Ovary (tissue), 9 donors: Measurements from ENCODE around the gene CHSY3. TPM values are rescaled to one million over a fixed set of nuclear protein-coding genes. Genes with fewer than 3 reads are reported as not detected.

Source experiments
- DNase-seq, 5 donors: peaks; one replicate each; pipeline ENCODE4 v3.0.0-alpha.2; 2019 to 2020
- H3K27ac ChIP-seq, 2 donors: fragments of 200-600 bp; one replicate each; pipeline versions ENCODE4 v1.5.1 to v1.8.0; 2019 to 2022
- H3K27me3 ChIP-seq: fragments of 200-600 bp; one replicate; pipeline ENCODE4 v1.8.0; 2022
- H3K36me3 ChIP-seq: fragments of 200-600 bp; sonication (generic); one replicate; pipeline ENCODE4 v1.5.1; 2019
- H3K4me1 ChIP-seq: one replicate; pipeline ENCODE4 v1.8.1; 2013; ENCODE audit warnings: mild to moderate bottlenecking, moderate library complexity; ENCODE audit not compliant: insufficient read depth
- H3K4me3 ChIP-seq: fragments of 200-600 bp; sonication (generic); one replicate; pipeline ENCODE4 v1.5.1; 2017
- H3K9me3 ChIP-seq, 2 donors: fragments of 200-600 bp in 1 of 2; sonication (generic) in 1 of 2; one replicate each; pipeline versions ENCODE4 v1.5.1 to v1.8.1; 2013 to 2019; ENCODE audit warnings: mild to moderate bottlenecking in 1 of 2, moderate library complexity in 1 of 2
- CTCF ChIP-seq, 3 donors: fragments of 450-650 bp in 2 of 3; fragments of 200-600 bp in 1 of 3; IDR thresholded peaks; one replicate each; pipeline versions ENCODE4 v1.5.1 to v1.8.0; 2016 to 2022; ENCODE audit warnings: antibody characterized with exemption in 3 of 3, mild to moderate bottlenecking in 1 of 3
- EP300 ChIP-seq: sonication (generic); formaldehyde crosslinking; IDR thresholded peaks from one replicate; pipeline ENCODE4 v1.6.1; 2017; ENCODE audit warnings: antibody characterized with exemption
- POLR2A ChIP-seq: fragments of 450-650 bp; IDR thresholded peaks from one replicate; pipeline ENCODE4 v1.6.1; 2017; ENCODE audit warnings: antibody characterized with exemption, mild to moderate bottlenecking, moderate library complexity
- WGBS, 3 donors: extraction: QIAGEN DNeasy Blood & Tissue Kit in 1 of 3; methylation state at CpG; one replicate each; pipeline versions ENCODE4 v1.1.5 to v1.1.7; 2013 to 2017; 5-methylcytosine and 5-hydroxymethylcytosine counted together
- intact Hi-C, 4 donors: fragments of 100-400 bp; cut with DNase I; formaldehyde crosslinking; loops; one replicate each; pipeline versions ENCODE4 v1.11.0 to v1.15.1; 2022 to 2023
- polyA plus RNA-seq, 2 donors: library from polyadenylated mRNA; stranded (reverse); fragments of 200-250 nt in 1 of 2; fragments of 350-450 nt in 1 of 2; fragmentation: Illumina TruSeq in 1 of 2; extraction: RNeasy Lipid Tissue Mini Kit (QIAGEN cat#74804) in 1 of 2; gene quantifications; one replicate each; pipeline ENCODE4 v1.2.3, GENCODE V29; 2013 to 2014
- total RNA-seq, 7 donors: library from RNA; depleted of rRNA in 2 of 7; stranded (reverse); fragments of >200 nt in 2 of 7; fragmentation: NEBNext Ultra II Directional in 3 of 7; extraction: Animal tissue kit (Norgen Biotek cat#: 25700) in 3 of 7; gene quantifications; one replicate each; pipeline versions ENCODE4 v1.1.0 to v1.2.4, GENCODE V29; 2016 to 2023
- donor health status: DM: no; HTN: no; CAD: no; lungs with moderate emphysema.
- donor health status: DM: no; HTN: no; CAD: no.
- donor health status: Bipolar disorder and iron deficiency.
- donor health status: DM: yes; HTN: yes; CAD: no.
- donor health status: DM: no; HTN: no; CAD: no.
- donor health status: DM: yes; HTN: yes; CAD: no.

CHSY3 gene
- total and polyA plus RNA-seq, 9 donors, result 0.13 to 5.5 (median 0.74) TPM

GRCh38 chr5:130045334-130045733, 141.1 kb downstream of the CHSY3 start:
- Histone ChIP-seq H3K9me3 (no peaks in the 10 kb centered on the region), H3K36me3 (no peaks in the 10 kb centered on the region), H3K4me1 (no peaks in the 10 kb centered on the region), H3K4me3 (no peak overlapping the region), H3K27me3 (no peaks in the 10 kb centered on the region), H3K27ac (no peak overlapping the region)
- 86 to 92% (median 91%) methylated on average over 3 of the region's 3 CpGs for WGBS, 3 donors
- no peak for DNase-seq
- TF ChIP-seq POLR2A (no peak), EP300 (no peak), CTCF (IDR thresholded peaks at IDR 0.05) (no peak)
- intact Hi-C loops, result no loop called here

GRCh38 chr5:130050585-130050984, 146.3 kb downstream of the CHSY3 start:
- TF ChIP-seq CTCF (IDR thresholded peaks at IDR 0.05), result no peak
- no peak overlapping the region for H3K27ac ChIP-seq
- DNase-seq, result no peak
- 87 to 88% (median 88%) methylated on average over 3 of the region's 3 CpGs for WGBS, 3 donors
- intact Hi-C loops, result no loop called here
- no peak overlapping the region for H3K4me3 ChIP-seq
- no peaks in the 10 kb centered on the region for H3K36me3 ChIP-seq
- H3K27me3 ChIP-seq, result no peaks in the 10 kb centered on the region
- no peaks in the 10 kb centered on the region for H3K4me1 ChIP-seq
- H3K9me3 ChIP-seq, result no peaks in the 10 kb centered on the region

GRCh38 chr5:130052752-130053151, 148.5 kb downstream of the CHSY3 start:
- H3K27ac ChIP-seq, result no peak overlapping the region
- H3K27me3 ChIP-seq, result no peaks in the 10 kb centered on the region
- intact Hi-C loops, result no loop called here
- H3K9me3 ChIP-seq, result no peaks in the 10 kb centered on the region
- WGBS, 3 donors, result 85 to 91% (median 89%) methylated on average over 1 of the region's 1 CpG
- H3K36me3 ChIP-seq, result no peaks in the 10 kb centered on the region
- no peak for TF ChIP-seq CTCF (IDR thresholded peaks at IDR 0.05)
- H3K4me3 ChIP-seq, result no peak overlapping the region
- DNase-seq, result no peak
- no peaks in the 10 kb centered on the region for H3K4me1 ChIP-seq

- H3K9me3 ChIP-seq, result no peaks in the 10 kb centered on the region
- intact Hi-C loops, result no loop called here
- H3K27me3 ChIP-seq, result no peaks in the 10 kb centered on the region
- TF ChIP-seq POLR2A (no peak), EP300 (no peak), CTCF (IDR thresholded peaks at IDR 0.05) (no peak)
- 83 to 95% (median 86%) methylated on average over 4 of the region's 4 CpGs for WGBS, 3 donors
- DNase-seq, result no peak
- no peaks in the 10 kb centered on the region for H3K4me1 ChIP-seq
- H3K36me3 ChIP-seq, result no peaks in the 10 kb centered on the region
- H3K4me3 ChIP-seq, result no peak overlapping the region
- no peak overlapping the region for H3K27ac ChIP-seq
Observed at GRCh38 chr5:130055572-130055971, 151.3 kb downstream of the CHSY3 start.

GRCh38 chr5:130061746-130062145, 157.5 kb downstream of the CHSY3 start:
- Histone ChIP-seq H3K9me3 (no peaks in the 10 kb centered on the region), H3K36me3 (no peaks in the 10 kb centered on the region), H3K27me3 (no peaks in the 10 kb centered on the region), H3K4me1 (no peaks in the 10 kb centered on the region), H3K4me3 (no peak overlapping the region), H3K27ac (no peak overlapping the region)
- DNase-seq, result no peak
- TF ChIP-seq EP300 (no peak), POLR2A (no peak), CTCF (IDR thresholded peaks at IDR 0.05) (no peak)
- whole genome bisulfite sequencing, 3 donors, result 80 to 95% (median 86%) methylated on average over 2 of the region's 2 CpGs
- intact Hi-C loops, result no loop called here
